ENCODE data around the gene GPR35. TPM values are rescaled to one million over a fixed set of nuclear protein-coding genes. Genes with fewer than 3 reads are reported as not detected.

GPR35 gene
- total RNA-seq, 4 donors from 2014 or later = 1.2 to 2.8 (median 2.4) TPM

- TF ChIP-seq CTCF (IDR thresholded peaks at IDR 0.05) (no peak), POLR2A (IDR thresholded peaks at IDR 0.05) (no peak)
- H3K4me3 ChIP-seq (ENCODE audit: low read depth, poor library complexity, severe bottlenecking) = no peak overlapping the region
- DNase-seq (ENCODE audit: low spot score in 2 of 2) = peak in 1 of 2 donors; percentile 77
- 89 to 92% methylated on average over 24 to 31 of the region's 32 CpGs for WGBS, 2 donors
- intact Hi-C loops (cut with DNase I; ENCODE audit: low total_unique reads) = no loop called here
Measured at GRCh38 chr2:240602266-240603050, 22.8 kb upstream of the GPR35 start.

GRCh38 chr2:240603081-240603835 is 22.0 kb upstream of the GPR35 start:
- intact Hi-C loops (cut with DNase I; ENCODE audit: low total_unique reads) = no loop called here
- TF ChIP-seq POLR2A (IDR thresholded peaks at IDR 0.05) = no peak
- no peak for TF ChIP-seq CTCF (IDR thresholded peaks at IDR 0.05)
- peak in 1 of 2 donors; percentile 72 for DNase-seq (ENCODE audit: low spot score in 2 of 2)
- no peak overlapping the region for H3K4me3 ChIP-seq (ENCODE audit: low read depth, poor library complexity, severe bottlenecking)
- WGBS, 2 donors = 88 to 95% methylated on average over 16 to 22 of the region's 22 CpGs

- peak in 1 of 2 donors; percentile 69 for DNase-seq (ENCODE audit: low spot score in 2 of 2)
- H3K4me3 ChIP-seq (ENCODE audit: low read depth, poor library complexity, severe bottlenecking) = no peak overlapping the region
- 91% methylated on average over 10 of the region's 10 CpGs for WGBS, 2 donors
- intact Hi-C loops (cut with DNase I; ENCODE audit: low total_unique reads) = no loop called here
- TF ChIP-seq CTCF (IDR thresholded peaks at IDR 0.05) (no peak), POLR2A (IDR thresholded peaks at IDR 0.05) (no peak)
Measured at GRCh38 chr2:240603846-240604245, 21.4 kb upstream of the GPR35 start.

- TF ChIP-seq CTCF (IDR thresholded peaks at IDR 0.05) = no peak
- no peak for TF ChIP-seq POLR2A (IDR thresholded peaks at IDR 0.05)
- peak; percentile 42 to 91 for DNase-seq (ENCODE audit: low spot score in 2 of 2)
- no peak overlapping the region for H3K4me3 ChIP-seq (ENCODE audit: low read depth, poor library complexity, severe bottlenecking)
- 59 to 72% methylated on average over 10 of the region's 11 CpGs for WGBS, 2 donors
- intact Hi-C loops (cut with DNase I; ENCODE audit: low total_unique reads) = no loop called here
Measured at GRCh38 chr2:240604291-240604938, 20.9 kb upstream of the GPR35 start.

GRCh38 chr2:240604939-240605716 is 20.2 kb upstream of the GPR35 start:
- WGBS, 2 donors = 80 to 85% methylated on average over 19 of the region's 19 CpGs
- H3K4me3 ChIP-seq (ENCODE audit: low read depth, poor library complexity, severe bottlenecking) = no peak overlapping the region
- intact Hi-C loops (cut with DNase I; ENCODE audit: low total_unique reads) = no loop called here
- DNase-seq (ENCODE audit: low spot score in 2 of 2) = peak in 1 of 2 donors; percentile 74
- TF ChIP-seq POLR2A (IDR thresholded peaks at IDR 0.05) (no peak), CTCF (IDR thresholded peaks at IDR 0.05) (no peak)
